ENCODE data around the gene TFDP1. TPM values are rescaled to one million over a fixed set of nuclear protein-coding genes. Genes with fewer than 3 reads are reported as not detected.

The TFDP1 gene
- polyA plus RNA-seq, 3 donors: 30.3 to 54.0 (median 37.6) TPM

DNA sequence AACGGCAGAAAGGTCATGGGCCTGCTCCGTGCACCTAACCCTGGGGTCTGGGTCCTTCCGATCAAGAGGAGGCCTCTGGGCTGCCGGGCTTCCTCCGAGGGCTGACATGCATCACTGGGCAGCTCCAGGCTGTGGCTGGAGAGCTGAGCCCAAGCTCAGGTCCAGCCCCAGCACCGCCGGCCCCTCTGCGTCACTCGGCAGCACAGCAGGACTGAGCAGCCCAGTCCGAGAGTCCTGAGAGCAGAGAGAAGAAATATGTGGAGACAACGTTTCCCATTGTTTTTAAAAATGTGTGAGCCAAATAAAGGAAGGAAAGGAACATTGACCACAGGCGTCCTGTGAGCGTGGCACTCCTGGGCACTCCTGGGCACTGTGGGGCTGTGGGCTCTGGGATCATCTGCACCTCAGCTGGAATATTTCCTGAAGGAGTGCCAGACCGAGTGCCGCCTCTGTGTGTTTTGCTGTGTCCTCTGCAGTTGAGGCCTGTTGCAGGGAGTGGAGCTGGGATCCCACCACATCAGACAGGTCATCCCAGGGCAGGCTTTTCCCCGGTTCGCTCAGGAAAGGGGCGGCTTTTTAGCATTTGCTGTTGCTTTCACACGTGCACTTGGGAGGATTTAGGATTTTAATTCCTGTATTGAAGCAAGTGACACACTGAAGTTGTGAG is 37.8 kb upstream of the TFDP1 start:
- Histone ChIP-seq H3K36me3 (replicated peaks in 1 of 2; ENCODE audit: control insufficient read depth in 1 of 2, insufficient read depth in 2 of 2, low read length in 2 of 2) (peaks cover 51 to 84% of the 10 kb centered on the region in 2 donors), H3K4me2 (replicated peaks; ENCODE audit: extremely low read depth, low read length, poor library complexity, severe bottlenecking) (no peak overlapping the region), H3K27me3 (ENCODE audit: control insufficient read depth in 2 of 2, insufficient read depth in 2 of 2, low read length in 2 of 2) (no peaks in the 10 kb centered on the region), H3K9ac (ENCODE audit: insufficient read depth, low read length, poor library complexity, severe bottlenecking) (no peak overlapping the region), H3K27ac (ENCODE audit: low read depth in 1 of 2, low read length in 2 of 2) (no peak overlapping the region), H3K79me2 (ENCODE audit: insufficient read depth, low read length) (peaks cover 36% of the 10 kb centered on the region), H3K9me3 (replicated peaks in 1 of 2; ENCODE audit: control insufficient read depth in 1 of 2, insufficient read depth in 1 of 2, low read length in 2 of 2) (peaks cover 6% of the 10 kb centered on the region in 2 donors), H4K20me1 (ENCODE audit: insufficient read depth, low read length) (peaks cover 40% of the 10 kb centered on the region), H3K4me1 (ENCODE audit: control insufficient read depth in 1 of 2, insufficient read depth in 2 of 2, low read length in 2 of 2) (no peaks in the 10 kb centered on the region), H2AFZ (ENCODE audit: insufficient read depth, low read depth, low read length, poor library complexity, severe bottlenecking) (no peak overlapping the region), H3K4me3 (replicated peaks in 1 of 3; ENCODE audit: low read depth in 2 of 3, low read length in 3 of 3) (no peak overlapping the region)
- WGBS (ENCODE audit: insufficient coverage): 87% methylated on average over 14 of the region's 19 CpGs
- H3K27ac Mint-ChIP-seq: peak overlapping the region in 4 of 7 donors; percentile 19 to 54 (median 30)
- H3K4me1 Mint-ChIP-seq: peaks cover 7% of the 10 kb centered on the region
- DNase-seq: no peak
- H3K4me3 Mint-ChIP-seq: no peak overlapping the region
- H3K27me3 Mint-ChIP-seq (ENCODE audit: low read depth in 3 of 3): peaks cover 0 to 3% (median 0%) of the 10 kb centered on the region in 3 donors
- TF ChIP-seq, protein P1, sequence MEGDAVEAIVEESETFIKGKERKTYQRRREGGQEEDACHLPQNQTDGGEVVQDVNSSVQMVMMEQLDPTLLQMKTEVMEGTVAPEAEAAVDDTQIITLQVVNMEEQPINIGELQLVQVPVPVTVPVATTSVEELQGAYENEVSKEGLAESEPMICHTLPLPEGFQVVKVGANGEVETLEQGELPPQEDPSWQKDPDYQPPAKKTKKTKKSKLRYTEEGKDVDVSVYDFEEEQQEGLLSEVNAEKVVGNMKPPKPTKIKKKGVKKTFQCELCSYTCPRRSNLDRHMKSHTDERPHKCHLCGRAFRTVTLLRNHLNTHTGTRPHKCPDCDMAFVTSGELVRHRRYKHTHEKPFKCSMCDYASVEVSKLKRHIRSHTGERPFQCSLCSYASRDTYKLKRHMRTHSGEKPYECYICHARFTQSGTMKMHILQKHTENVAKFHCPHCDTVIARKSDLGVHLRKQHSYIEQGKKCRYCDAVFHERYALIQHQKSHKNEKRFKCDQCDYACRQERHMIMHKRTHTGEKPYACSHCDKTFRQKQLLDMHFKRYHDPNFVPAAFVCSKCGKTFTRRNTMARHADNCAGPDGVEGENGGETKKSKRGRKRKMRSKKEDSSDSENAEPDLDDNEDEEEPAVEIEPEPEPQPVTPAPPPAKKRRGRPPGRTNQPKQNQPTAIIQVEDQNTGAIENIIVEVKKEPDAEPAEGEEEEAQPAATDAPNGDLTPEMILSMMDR (IDR thresholded peaks at IDR 0.05): no peak
- peaks cover 0 to 8% (median 6%) of the 10 kb centered on the region in 7 donors for H3K9me3 Mint-ChIP-seq
- H3K36me3 Mint-ChIP-seq: peaks cover 73 to 82% of the 10 kb centered on the region in 2 donors
- intact Hi-C loops (cut with micrococcal nuclease): no loop called here

GRCh38 chr13:113547238-113547971 is 37.1 kb upstream of the TFDP1 start:
- peaks cover 55 to 87% of the 10 kb centered on the region in 2 donors for H3K36me3 ChIP-seq (replicated peaks in 1 of 2; ENCODE audit: control insufficient read depth in 1 of 2, insufficient read depth in 2 of 2, low read length in 2 of 2)

More at GRCh38 chr13:113547238-113547971, 37.1 kb upstream of the TFDP1 start:
- H3K27ac ChIP-seq (ENCODE audit: low read depth in 1 of 2, low read length in 2 of 2): no peak overlapping the region
- no peak overlapping the region for H3K4me2 ChIP-seq (replicated peaks; ENCODE audit: extremely low read depth, low read length, poor library complexity, severe bottlenecking)
- no peaks in the 10 kb centered on the region for H3K4me1 ChIP-seq (ENCODE audit: control insufficient read depth in 1 of 2, insufficient read depth in 2 of 2, low read length in 2 of 2)
- H3K4me3 ChIP-seq (replicated peaks in 1 of 3; ENCODE audit: low read depth in 2 of 3, low read length in 3 of 3): no peak overlapping the region
- TF ChIP-seq, protein P1 (IDR thresholded peaks at IDR 0.05): no peak
- Mint-ChIP-seq H3K36me3 (peaks cover 77 to 87% of the 10 kb centered on the region in 2 donors), H3K27ac (peak overlapping the region in 1 of 7 donors; percentile 18), H3K4me3 (no peak overlapping the region), H3K9me3 (peaks cover 0 to 6% (median 4%) of the 10 kb centered on the region in 7 donors), H3K27me3 (ENCODE audit: low read depth in 3 of 3) (peaks cover 0 to 3% (median 0%) of the 10 kb centered on the region in 3 donors), H3K4me1 (peaks cover 8% of the 10 kb centered on the region)
- no peak overlapping the region for H2AFZ ChIP-seq (ENCODE audit: insufficient read depth, low read depth, low read length, poor library complexity, severe bottlenecking)
- 95% methylated on average over 20 of the region's 27 CpGs for WGBS (ENCODE audit: insufficient coverage)
- no peak for DNase-seq
- H3K9ac ChIP-seq (ENCODE audit: insufficient read depth, low read length, poor library complexity, severe bottlenecking): no peak overlapping the region
- peaks cover 33% of the 10 kb centered on the region for H3K79me2 ChIP-seq (ENCODE audit: insufficient read depth, low read length)
- H3K27me3 ChIP-seq (ENCODE audit: control insufficient read depth in 2 of 2, insufficient read depth in 2 of 2, low read length in 2 of 2): no peaks in the 10 kb centered on the region
- peaks cover 38% of the 10 kb centered on the region for H4K20me1 ChIP-seq (ENCODE audit: insufficient read depth, low read length)
- H3K9me3 ChIP-seq (replicated peaks in 1 of 2; ENCODE audit: control insufficient read depth in 1 of 2, insufficient read depth in 1 of 2, low read length in 2 of 2): peaks cover 2 to 3% of the 10 kb centered on the region in 2 donors
- intact Hi-C loops (cut with micrococcal nuclease): no loop called here

All from CD14-positive monocyte (primary cell).